H1 (cell line): Measurements from ENCODE around the gene ZNF592.

Experiments used
- EZH2 ChIP-seq: fragments of 200-600 bp; sonication (generic); IDR thresholded peaks from 2 replicates; pipeline ENCODE4 v1.7.1; 2012; ENCODE audit warnings: low read depth, mild to moderate bottlenecking, moderate library complexity, low read length, inconsistent platforms; ENCODE audit not compliant: severe bottlenecking
- NRF1 ChIP-seq: IDR thresholded peaks from 2 replicates; pipeline ENCODE4 v1.6.1; 2011; ENCODE audit warnings: mild to moderate bottlenecking, low read depth, low read length, improper control_type of control experiment
- RAD21 ChIP-seq, 2 experiments: IDR thresholded peaks in 1 of 2; conservative IDR thresholded peaks in 1 of 2; 2 replicates each; pipeline ENCODE4 v1.6.1; 2011; ENCODE audit warnings: low read depth in 2 of 2, low read length in 2 of 2, improper control_type of control experiment in 1 of 2, inconsistent platforms in 1 of 2, mild to moderate bottlenecking in 1 of 2, moderate library complexity in 1 of 2

- TF ChIP-seq EZH2 (no peak), RAD21 (IDR thresholded peaks at IDR 0.05 in 1 of 2, conservative IDR thresholded peaks at IDR 0.05 in 1 of 2; ENCODE audit: low read depth in 2 of 2, low read length in 2 of 2) (no peak), NRF1 (no peak)
Measured at GRCh38 chr15:84839714-84840113, 91.3 kb downstream of the ZNF592 start.
